Body of pancreas (tissue), 4 donors: ENCODE results near the gene PAGE4.
A peak's percentile ranks its signal among the peaks of the same experiment; 100 is the strongest.

Experiments
- CTCF ChIP-seq, 7 experiments: fragments of 450-650 bp in 4 of 7; fragments of 200-600 bp in 3 of 7; sonication (generic) in 3 of 7; IDR thresholded peaks; one replicate each; pipeline ENCODE4 v1.5.1; 2016 to 2019; ENCODE audit warnings: antibody characterized with exemption in 7 of 7
- POLR2A ChIP-seq, 3 donors: fragments of 450-650 bp; IDR thresholded peaks; one replicate each; pipeline ENCODE4 v1.6.1; 2016; ENCODE audit warnings: antibody characterized with exemption in 3 of 3, mild to moderate bottlenecking in 2 of 3

GRCh38 chrX:49876750-49877149, 47.6 kb downstream of the PAGE4 start:
- TF ChIP-seq CTCF (IDR thresholded peaks at IDR 0.05) (peak in 6 of 7 experiments; percentile 32 to 58 (median 44)), POLR2A (IDR thresholded peaks at IDR 0.05) (no peak)
